OCI-LY1 (cell line): ENCODE results near the gene LNX1.

Experiments
- H2AFZ ChIP-seq: fragments of 200-600 bp; sonication (generic), shearing (Covaris generic); 2 replicates; pipeline ENCODE4 v1.6.0; 2014; ENCODE audit warnings: antibody characterized with exemption, mild to moderate bottlenecking, low read length
- H3F3A ChIP-seq: fragments of 200-600 bp; sonication (generic), shearing (Covaris generic); 2 replicates; pipeline ENCODE4 v1.6.0; 2014; ENCODE audit warnings: mild to moderate bottlenecking, antibody characterized with exemption, low read length, moderate library complexity; ENCODE audit not compliant: insufficient read depth
- H3K27ac ChIP-seq: fragments of 200-600 bp; sonication (generic); 2 replicates; pipeline ENCODE4 v1.5.1; 2014; ENCODE audit warnings: low read length, mixed run types, mild to moderate bottlenecking, low read depth; ENCODE audit not compliant: poor library complexity, severe bottlenecking
- H3K27me3 ChIP-seq: fragments of 200-600 bp; sonication (generic); 2 replicates; pipeline ENCODE4 v1.6.0; 2014; ENCODE audit warnings: antibody characterized with exemption, mild to moderate bottlenecking, low read length, moderate library complexity; ENCODE audit not compliant: insufficient read depth
- H3K36me3 ChIP-seq: fragments of 200-600 bp; sonication (generic); 2 replicates; pipeline ENCODE4 v1.6.1; 2014; ENCODE audit warnings: mild to moderate bottlenecking, antibody characterized with exemption, low read length, moderate library complexity, mixed read lengths; ENCODE audit not compliant: insufficient read depth
- H3K4me1 ChIP-seq: fragments of 200-600 bp; sonication (generic); 2 replicates; pipeline ENCODE4 v1.5.1; 2014; ENCODE audit warnings: mild to moderate bottlenecking, low read length, moderate library complexity; ENCODE audit not compliant: insufficient read depth, severe bottlenecking
- H3K4me2 ChIP-seq: fragments of 200-600 bp; sonication (generic), shearing (Covaris generic); 2 replicates; pipeline ENCODE4 v1.6.1; 2014; ENCODE audit warnings: low read length
- H3K4me3 ChIP-seq: fragments of 200-600 bp; sonication (generic); 2 replicates; pipeline ENCODE4 v1.5.1; 2014; ENCODE audit warnings: low read length, low read depth, mild to moderate bottlenecking, mixed read lengths; ENCODE audit not compliant: poor library complexity, severe bottlenecking
- H3K79me2 ChIP-seq: fragments of 200-600 bp; shearing (Covaris generic); 2 replicates; pipeline ENCODE4 v1.6.1; 2016; ENCODE audit warnings: mixed run types, low read length, mixed read lengths; ENCODE audit not compliant: insufficient read depth
- H3K9ac ChIP-seq: fragments of 200-600 bp; sonication (generic), shearing (Covaris generic); 2 replicates; pipeline ENCODE4 v1.6.1; 2014; ENCODE audit warnings: mild to moderate bottlenecking, low read length, mixed read lengths
- H3K9me2 ChIP-seq: fragments of 200-600 bp; sonication (generic), shearing (Covaris generic); 2 replicates; pipeline ENCODE4 v1.6.1; 2014; ENCODE audit warnings: low read depth, mild to moderate bottlenecking, low read length, mixed read lengths
- H3K9me3 ChIP-seq: fragments of 200-600 bp; shearing (Covaris generic); 2 replicates; pipeline ENCODE4 v1.6.1; 2014; ENCODE audit warnings: low read length, mixed read lengths
- H4K20me1 ChIP-seq: fragments of 200-600 bp; sonication (generic), shearing (Covaris generic); 2 replicates; pipeline ENCODE4 v1.6.0; 2016; ENCODE audit warnings: mild to moderate bottlenecking, low read length; ENCODE audit not compliant: insufficient read depth
- CTCF ChIP-seq: fragments of 200-600 bp; sonication (generic), shearing (Covaris generic); IDR thresholded peaks from 2 replicates; pipeline ENCODE4 v1.5.1; 2017; ENCODE audit warnings: mild to moderate bottlenecking, antibody characterized with exemption, low read length, moderate library complexity, mixed read lengths
- EZH2 ChIP-seq: fragments of 200-600 bp; sonication (generic), shearing (Covaris generic); IDR thresholded peaks from 2 replicates; pipeline ENCODE4 v1.8.0; 2017; ENCODE audit warnings: borderline replicate concordance, mixed run types, mild to moderate bottlenecking, antibody characterized with exemption, low read length, moderate library complexity, mixed read lengths

LNX1 gene

GRCh38 chr4:53582194-53582593, 9.1 kb downstream of the LNX1 start:
- Histone ChIP-seq H3K9ac (no peak overlapping the region), H3K27me3 (no peaks in the 10 kb centered on the region), H4K20me1 (no peaks in the 10 kb centered on the region), H3K4me2 (no peak overlapping the region), H3K79me2 (no peaks in the 10 kb centered on the region), H3K4me1 (no peaks in the 10 kb centered on the region), H3F3A (no peaks in the 10 kb centered on the region), H2AFZ (no peak overlapping the region), H3K36me3 (no peaks in the 10 kb centered on the region), H3K9me3 (no peaks in the 10 kb centered on the region), H3K27ac (no peak overlapping the region), H3K9me2 (no peaks in the 10 kb centered on the region), H3K4me3 (no peak overlapping the region)
- TF ChIP-seq EZH2, result no peak
- no peak for TF ChIP-seq CTCF

GRCh38 chr4:53580274-53580673, 11.0 kb downstream of the LNX1 start:
- Histone ChIP-seq H3F3A (no peaks in the 10 kb centered on the region), H4K20me1 (no peaks in the 10 kb centered on the region), H3K9me2 (no peaks in the 10 kb centered on the region), H3K79me2 (no peaks in the 10 kb centered on the region), H3K4me1 (no peaks in the 10 kb centered on the region), H3K27ac (no peak overlapping the region), H3K4me3 (no peak overlapping the region), H2AFZ (no peak overlapping the region), H3K4me2 (no peak overlapping the region), H3K9ac (no peak overlapping the region), H3K27me3 (no peaks in the 10 kb centered on the region), H3K9me3 (no peaks in the 10 kb centered on the region), H3K36me3 (no peaks in the 10 kb centered on the region)
- TF ChIP-seq EZH2, result no peak
- TF ChIP-seq CTCF, result no peak

GRCh38 chr4:53579826-53580225, 11.5 kb downstream of the LNX1 start:
- H3K4me2 ChIP-seq, result no peak overlapping the region

More at GRCh38 chr4:53579826-53580225, 11.5 kb downstream of the LNX1 start:
- Histone ChIP-seq H3K9me2 (no peaks in the 10 kb centered on the region), H3K27ac (no peak overlapping the region), H3F3A (no peaks in the 10 kb centered on the region), H2AFZ (no peak overlapping the region), H4K20me1 (no peaks in the 10 kb centered on the region), H3K79me2 (no peaks in the 10 kb centered on the region), H3K36me3 (no peaks in the 10 kb centered on the region), H3K4me1 (no peaks in the 10 kb centered on the region), H3K27me3 (no peaks in the 10 kb centered on the region), H3K9me3 (no peaks in the 10 kb centered on the region), H3K9ac (no peak overlapping the region), H3K4me3 (no peak overlapping the region)
- TF ChIP-seq EZH2 (no peak), CTCF (no peak)
